ENCODE data around the gene BANF2. TPM values are rescaled to one million over a fixed set of nuclear protein-coding genes. Genes with fewer than 3 reads are reported as not detected.

BANF2 gene
- total RNA-seq, 4 donors from 2014 or later: not detected

DNA sequence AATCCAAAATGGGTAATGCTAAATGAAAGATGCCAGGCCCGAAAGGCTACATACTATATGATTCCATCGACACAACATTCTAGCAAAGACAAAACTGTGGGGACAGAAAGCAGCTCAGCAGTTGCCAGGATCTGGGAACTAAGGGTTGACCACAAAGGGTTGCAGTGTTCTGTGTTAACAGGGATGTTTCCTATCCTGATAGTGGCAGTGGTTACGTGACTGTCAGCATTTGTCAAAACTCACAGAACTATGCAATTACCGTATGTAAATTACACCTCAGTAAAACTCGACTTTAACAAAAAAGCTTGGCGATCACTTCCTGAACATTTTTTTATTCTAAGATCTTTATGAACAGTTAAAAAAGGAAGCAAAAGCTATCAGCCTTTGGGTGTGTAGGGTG, 83.9 kb downstream of the BANF2 start:
- no peak for DNase-seq
- Histone ChIP-seq H3K27me3 (no peaks in the 10 kb centered on the region), H3K4me1 (no peaks in the 10 kb centered on the region), H3K4me3 (no peak overlapping the region), H3K27ac (no peak overlapping the region), H3K9me3 (no peaks in the 10 kb centered on the region), H3K36me3 (no peaks in the 10 kb centered on the region)
- TF ChIP-seq, protein P1, sequence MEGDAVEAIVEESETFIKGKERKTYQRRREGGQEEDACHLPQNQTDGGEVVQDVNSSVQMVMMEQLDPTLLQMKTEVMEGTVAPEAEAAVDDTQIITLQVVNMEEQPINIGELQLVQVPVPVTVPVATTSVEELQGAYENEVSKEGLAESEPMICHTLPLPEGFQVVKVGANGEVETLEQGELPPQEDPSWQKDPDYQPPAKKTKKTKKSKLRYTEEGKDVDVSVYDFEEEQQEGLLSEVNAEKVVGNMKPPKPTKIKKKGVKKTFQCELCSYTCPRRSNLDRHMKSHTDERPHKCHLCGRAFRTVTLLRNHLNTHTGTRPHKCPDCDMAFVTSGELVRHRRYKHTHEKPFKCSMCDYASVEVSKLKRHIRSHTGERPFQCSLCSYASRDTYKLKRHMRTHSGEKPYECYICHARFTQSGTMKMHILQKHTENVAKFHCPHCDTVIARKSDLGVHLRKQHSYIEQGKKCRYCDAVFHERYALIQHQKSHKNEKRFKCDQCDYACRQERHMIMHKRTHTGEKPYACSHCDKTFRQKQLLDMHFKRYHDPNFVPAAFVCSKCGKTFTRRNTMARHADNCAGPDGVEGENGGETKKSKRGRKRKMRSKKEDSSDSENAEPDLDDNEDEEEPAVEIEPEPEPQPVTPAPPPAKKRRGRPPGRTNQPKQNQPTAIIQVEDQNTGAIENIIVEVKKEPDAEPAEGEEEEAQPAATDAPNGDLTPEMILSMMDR (IDR thresholded peaks at IDR 0.05): no peak
- TF ChIP-seq POLR2A (IDR thresholded peaks at IDR 0.05): no peak

DNA sequence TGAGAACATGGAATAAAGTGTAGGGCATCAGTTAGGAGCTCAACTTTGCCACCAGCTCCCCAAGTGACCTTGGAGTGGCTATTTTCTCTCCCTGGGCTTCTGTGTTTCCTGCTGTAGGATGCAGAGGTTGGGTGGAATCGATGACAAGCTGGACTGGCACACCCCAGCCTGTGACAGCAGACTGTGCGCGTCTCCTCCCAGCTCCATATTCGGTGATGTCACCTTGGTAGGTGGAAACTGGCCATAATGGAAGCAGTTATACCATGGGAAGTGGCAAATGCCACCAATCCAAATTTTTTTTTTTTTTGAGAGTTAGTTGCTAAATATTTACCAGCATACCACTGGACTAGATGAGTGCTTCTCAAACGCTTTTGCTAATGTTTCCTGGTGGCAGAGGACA, 85.2 kb downstream of the BANF2 start:
- no peaks in the 10 kb centered on the region for H3K36me3 ChIP-seq
- no peak overlapping the region for H3K27ac ChIP-seq
- no peaks in the 10 kb centered on the region for H3K4me1 ChIP-seq
- no peak overlapping the region for H3K4me3 ChIP-seq
- DNase-seq: no peak
- TF ChIP-seq, protein P1 (IDR thresholded peaks at IDR 0.05): no peak
- no peak for TF ChIP-seq POLR2A (IDR thresholded peaks at IDR 0.05)
- H3K9me3 ChIP-seq: no peaks in the 10 kb centered on the region
- H3K27me3 ChIP-seq: no peaks in the 10 kb centered on the region

Other genes with a start within 250 kb of the BANF2 start
- 1 to 10 TPM in 1 of 4 donors, under 1 TPM in 1, not detected in 2; 0.57 to 2.5 TPM for gene BFSP1, start 168.6 kb upstream of the BANF2 start, total RNA-seq
- 100 to 1,000 TPM; 111 to 151 (median 117) TPM for gene DSTN, start 129.9 kb upstream of the BANF2 start, total RNA-seq
- gene RRBP1, start 17.7 kb upstream of the BANF2 start, total RNA-seq: 100 to 1,000 TPM; 169 to 328 (median 249) TPM